ENCODE measurements around the gene TPRN. TPM values are rescaled to one million over a fixed set of nuclear protein-coding genes. Genes with fewer than 3 reads are reported as not detected.

TPRN gene
- total and polyA plus RNA-seq, 9 of the 15 experiments (the other 6 are each of a cell fraction or from before 2014, with no cell fraction given) = 0.31 to 31.9 (median 4.4) TPM

DNA sequence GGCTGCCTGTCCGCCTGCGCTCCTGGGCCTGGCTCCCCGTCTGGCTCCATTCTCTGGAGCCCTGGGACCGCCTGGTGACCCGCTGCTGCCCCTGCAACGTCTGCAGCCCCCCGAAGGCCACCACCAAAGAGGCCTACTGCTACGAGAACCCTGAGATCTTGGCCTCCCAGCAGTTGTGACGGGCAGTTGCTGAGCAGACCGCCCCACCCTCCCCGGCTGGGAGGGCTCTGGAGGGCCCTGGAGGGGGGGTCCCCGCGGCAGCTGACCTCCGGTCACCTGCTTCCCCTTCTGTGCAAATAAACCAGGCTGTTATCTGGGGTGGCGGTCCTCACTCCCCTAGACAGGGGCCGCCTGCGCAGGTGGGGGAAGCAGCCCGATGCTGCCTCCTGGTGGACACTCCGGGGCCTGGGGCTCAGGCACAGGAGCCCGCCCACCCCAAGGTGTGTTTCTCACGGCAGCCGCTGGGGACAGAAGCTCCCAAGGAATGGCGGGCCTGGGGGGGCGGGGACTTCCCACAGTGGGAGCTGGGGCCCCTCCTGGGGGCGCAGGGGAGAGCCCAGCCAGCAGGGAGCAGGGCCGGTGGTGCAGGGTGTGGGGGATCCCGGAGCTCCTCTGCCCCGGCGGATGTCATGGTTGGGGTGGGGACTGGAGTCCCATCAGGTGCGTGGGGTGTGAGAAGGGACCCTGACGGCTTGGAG lies 35.8 kb upstream of the TPRN start (continued):
- TF ChIP-seq FOXA1 (IDR thresholded peaks at IDR 0.05; ENCODE audit: borderline replicate concordance) = peak; percentile 61; the same call in 1 of the 2 replicates
- no peak for TF ChIP-seq JUN (IDR thresholded peaks at IDR 0.05; ENCODE audit: borderline replicate concordance, low read depth, low read length)
- no peak for TF ChIP-seq JUN (CRISPR knock-in tag; IDR thresholded peaks at IDR 0.05; ENCODE audit: borderline replicate concordance)
- TF ChIP-seq EGR1 (conservative IDR thresholded peaks at IDR 0.05) = peak; percentile 82
- TF ChIP-seq KLF16 (IDR thresholded peaks at IDR 0.05) = peak; percentile 90
- TF ChIP-seq ETS1 (conservative IDR thresholded peaks at IDR 0.05; ENCODE audit: control insufficient read depth, low read depth, low read length) = peak; percentile 60
- peak; percentile 92 for TF ChIP-seq CBFA2T3 (IDR thresholded peaks at IDR 0.05)
- peak; percentile 70; the same call in 1 of the 2 replicates for TF ChIP-seq GATAD2A (IDR thresholded peaks at IDR 0.05)
- TF ChIP-seq NR4A1 (CRISPR knock-in tag; IDR thresholded peaks at IDR 0.05) = no peak
- TF ChIP-seq NR4A1 (tag; IDR thresholded peaks at IDR 0.05) = peak; percentile 74; the same call in 1 of the 2 replicates
- TF ChIP-seq ZMIZ1 (IDR thresholded peaks at IDR 0.05; ENCODE audit: low read depth in 2 of 2, low read length in 2 of 2) = peak in 1 of 2 experiments; percentile 72; a peak in 1 of 4 replicates
- TF ChIP-seq RAD51 (IDR thresholded peaks at IDR 0.05; ENCODE audit: borderline replicate concordance, low read depth) = peak; percentile 78
- TF ChIP-seq, protein P1, sequence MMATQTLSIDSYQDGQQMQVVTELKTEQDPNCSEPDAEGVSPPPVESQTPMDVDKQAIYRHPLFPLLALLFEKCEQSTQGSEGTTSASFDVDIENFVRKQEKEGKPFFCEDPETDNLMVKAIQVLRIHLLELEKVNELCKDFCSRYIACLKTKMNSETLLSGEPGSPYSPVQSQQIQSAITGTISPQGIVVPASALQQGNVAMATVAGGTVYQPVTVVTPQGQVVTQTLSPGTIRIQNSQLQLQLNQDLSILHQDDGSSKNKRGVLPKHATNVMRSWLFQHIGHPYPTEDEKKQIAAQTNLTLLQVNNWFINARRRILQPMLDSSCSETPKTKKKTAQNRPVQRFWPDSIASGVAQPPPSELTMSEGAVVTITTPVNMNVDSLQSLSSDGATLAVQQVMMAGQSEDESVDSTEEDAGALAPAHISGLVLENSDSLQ (IDR thresholded peaks at IDR 0.05) = peak; percentile 74
- no peak for TF ChIP-seq KDM1A (IDR thresholded peaks at IDR 0.05)
- TF ChIP-seq, protein P2, sequence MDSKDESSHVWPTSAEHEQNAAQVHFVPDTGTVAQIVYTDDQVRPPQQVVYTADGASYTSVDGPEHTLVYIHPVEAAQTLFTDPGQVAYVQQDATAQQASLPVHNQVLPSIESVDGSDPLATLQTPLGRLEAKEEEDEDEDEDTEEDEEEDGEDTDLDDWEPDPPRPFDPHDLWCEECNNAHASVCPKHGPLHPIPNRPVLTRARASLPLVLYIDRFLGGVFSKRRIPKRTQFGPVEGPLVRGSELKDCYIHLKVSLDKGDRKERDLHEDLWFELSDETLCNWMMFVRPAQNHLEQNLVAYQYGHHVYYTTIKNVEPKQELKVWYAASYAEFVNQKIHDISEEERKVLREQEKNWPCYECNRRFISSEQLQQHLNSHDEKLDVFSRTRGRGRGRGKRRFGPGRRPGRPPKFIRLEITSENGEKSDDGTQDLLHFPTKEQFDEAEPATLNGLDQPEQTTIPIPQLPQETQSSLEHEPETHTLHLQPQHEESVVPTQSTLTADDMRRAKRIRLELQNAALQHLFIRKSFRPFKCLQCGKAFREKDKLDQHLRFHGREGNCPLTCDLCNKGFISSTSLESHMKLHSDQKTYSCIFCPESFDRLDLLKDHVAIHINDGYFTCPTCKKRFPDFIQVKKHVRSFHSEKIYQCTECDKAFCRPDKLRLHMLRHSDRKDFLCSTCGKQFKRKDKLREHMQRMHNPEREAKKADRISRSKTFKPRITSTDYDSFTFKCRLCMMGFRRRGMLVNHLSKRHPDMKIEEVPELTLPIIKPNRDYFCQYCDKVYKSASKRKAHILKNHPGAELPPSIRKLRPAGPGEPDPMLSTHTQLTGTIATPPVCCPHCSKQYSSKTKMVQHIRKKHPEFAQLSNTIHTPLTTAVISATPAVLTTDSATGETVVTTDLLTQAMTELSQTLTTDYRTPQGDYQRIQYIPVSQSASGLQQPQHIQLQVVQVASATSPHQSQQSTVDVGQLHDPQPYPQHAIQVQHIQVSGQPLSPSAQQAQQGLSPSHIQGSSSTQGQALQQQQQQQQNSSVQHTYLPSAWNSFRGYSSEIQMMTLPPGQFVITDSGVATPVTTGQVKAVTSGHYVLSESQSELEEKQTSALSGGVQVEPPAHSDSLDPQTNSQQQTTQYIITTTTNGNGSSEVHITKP (IDR thresholded peaks at IDR 0.05; ENCODE audit: partially characterized antibody) = peak; percentile 52
- TF ChIP-seq STAG1 (CRISPR knock-in tag; IDR thresholded peaks at IDR 0.05; ENCODE audit: borderline replicate concordance) = peak; percentile 94
